Measurements from ENCODE around the gene SEMA6D.

GRCh38 chr15:47682661-47683060, 34.6 kb upstream of the SEMA6D start:
- TF ChIP-seq EZH2 (IDR thresholded peaks at IDR 0.05; ENCODE audit: borderline replicate concordance), result no peak
- TF ChIP-seq, protein P1, sequence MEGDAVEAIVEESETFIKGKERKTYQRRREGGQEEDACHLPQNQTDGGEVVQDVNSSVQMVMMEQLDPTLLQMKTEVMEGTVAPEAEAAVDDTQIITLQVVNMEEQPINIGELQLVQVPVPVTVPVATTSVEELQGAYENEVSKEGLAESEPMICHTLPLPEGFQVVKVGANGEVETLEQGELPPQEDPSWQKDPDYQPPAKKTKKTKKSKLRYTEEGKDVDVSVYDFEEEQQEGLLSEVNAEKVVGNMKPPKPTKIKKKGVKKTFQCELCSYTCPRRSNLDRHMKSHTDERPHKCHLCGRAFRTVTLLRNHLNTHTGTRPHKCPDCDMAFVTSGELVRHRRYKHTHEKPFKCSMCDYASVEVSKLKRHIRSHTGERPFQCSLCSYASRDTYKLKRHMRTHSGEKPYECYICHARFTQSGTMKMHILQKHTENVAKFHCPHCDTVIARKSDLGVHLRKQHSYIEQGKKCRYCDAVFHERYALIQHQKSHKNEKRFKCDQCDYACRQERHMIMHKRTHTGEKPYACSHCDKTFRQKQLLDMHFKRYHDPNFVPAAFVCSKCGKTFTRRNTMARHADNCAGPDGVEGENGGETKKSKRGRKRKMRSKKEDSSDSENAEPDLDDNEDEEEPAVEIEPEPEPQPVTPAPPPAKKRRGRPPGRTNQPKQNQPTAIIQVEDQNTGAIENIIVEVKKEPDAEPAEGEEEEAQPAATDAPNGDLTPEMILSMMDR (IDR thresholded peaks at IDR 0.05; ENCODE audit: poor library complexity), result no peak

Data from hepatocyte (in vitro differentiated cells).